ENCODE results near the gene SNTN. TPM values are rescaled to one million over a fixed set of nuclear protein-coding genes. Genes with fewer than 3 reads are reported as not detected.

Gene SNTN
- not detected in 2 replicates for polyA plus RNA-seq (2012; rRNA removed)
- polyA plus RNA-seq (2012; cell fraction: cytosol; rRNA removed): not detected in 2 replicates
- polyA plus RNA-seq (2012; cell fraction: nucleus; rRNA removed): not detected in 2 replicates

GRCh38 chr3:63652066-63652725 lies at the start of gene SNTN:
SNTN (plus strand) TSS chr3:63652675; CDS start chr3:63652688, 13 bp downstream.
- CTCF ChIA-PET: interaction anchor here (1.4 kb wide), 1 partner anchor 167 kb away, joined by 3 read pairs; the partner anchor contains the start of gene C3orf49
- Histone ChIP-seq H3K79me2 (ENCODE audit: insufficient read depth) (no peaks in the 10 kb centered on the region), H3K36me3 (replicated peaks in 1 of 2; ENCODE audit: control insufficient read depth in 1 of 2, insufficient read depth in 2 of 2, low read length in 1 of 2) (no peaks in the 10 kb centered on the region), H3K9me2 (no peaks in the 10 kb centered on the region), H2AFZ (ENCODE audit: low read depth) (no peak within 1 kb of the TSS), H3F3A (replicated peaks; ENCODE audit: insufficient read depth) (no peaks in the 10 kb centered on the region), H3K4me3 (ENCODE audit: low read depth in 2 of 2, low read length in 1 of 2) (no peak within 1 kb of the TSS), H3K4me2 (no peak within 1 kb of the TSS), H4K20me1 (ENCODE audit: insufficient read depth) (no peaks in the 10 kb centered on the region), H3K9me3 (no peaks in the 10 kb centered on the region), H3K9ac (no peak within 1 kb of the TSS), H3K4me1 (ENCODE audit: control insufficient read depth in 1 of 2, insufficient read depth in 2 of 2, low read depth in 1 of 2, low read length in 1 of 2) (no peaks in the 10 kb centered on the region; a peak in 1 of 4 replicates), H3K27ac (ENCODE audit: low read depth in 2 of 2, low read length in 1 of 2) (no peak within 1 kb of the TSS), H3K27me3 (ENCODE audit: insufficient read depth) (no peaks in the 10 kb centered on the region)
- POLR2A ChIA-PET: no interaction called here
- TF ChIP-seq TAF1 (IDR thresholded peaks at IDR 0.05; ENCODE audit: borderline replicate concordance, low read depth, low read length) (no peak), FOSL2 (IDR thresholded peaks at IDR 0.05; ENCODE audit: borderline replicate concordance, low read depth) (no peak), FOXJ3 (CRISPR knock-in tag; IDR thresholded peaks at IDR 0.05) (no peak), SMC3 (IDR thresholded peaks at IDR 0.05; ENCODE audit: low read depth, low read length) (no peak), ELF1 (IDR thresholded peaks at IDR 0.05) (no peak), RAD21 (IDR thresholded peaks at IDR 0.05; ENCODE audit: low read length) (no peak), NRF1 (IDR thresholded peaks at IDR 0.05; ENCODE audit: low read depth, low read length) (no peak), IRF3 (IDR thresholded peaks at IDR 0.05; ENCODE audit: low read depth, low read length) (no peak), YY1 (IDR thresholded peaks at IDR 0.05; ENCODE audit: low read depth) (no peak), EZH2phosphoT487 (IDR thresholded peaks at IDR 0.05; ENCODE audit: borderline replicate concordance, low read depth) (no peak), MEF2A (IDR thresholded peaks at IDR 0.05; ENCODE audit: borderline replicate concordance, low read depth) (no peak), GABPA (IDR thresholded peaks at IDR 0.05; ENCODE audit: low read depth) (no peak), USF2 (IDR thresholded peaks at IDR 0.05; ENCODE audit: borderline replicate concordance, low read depth, low read length) (no peak), PBX3 (IDR thresholded peaks at IDR 0.05) (no peak), RCOR1 (IDR thresholded peaks at IDR 0.05; ENCODE audit: low read length) (no peak), CTCF (IDR thresholded peaks at IDR 0.05) (no peak), TEAD4 (IDR thresholded peaks at IDR 0.05; ENCODE audit: borderline replicate concordance, insufficient read depth) (no peak)
- TF ChIP-seq, protein P1, sequence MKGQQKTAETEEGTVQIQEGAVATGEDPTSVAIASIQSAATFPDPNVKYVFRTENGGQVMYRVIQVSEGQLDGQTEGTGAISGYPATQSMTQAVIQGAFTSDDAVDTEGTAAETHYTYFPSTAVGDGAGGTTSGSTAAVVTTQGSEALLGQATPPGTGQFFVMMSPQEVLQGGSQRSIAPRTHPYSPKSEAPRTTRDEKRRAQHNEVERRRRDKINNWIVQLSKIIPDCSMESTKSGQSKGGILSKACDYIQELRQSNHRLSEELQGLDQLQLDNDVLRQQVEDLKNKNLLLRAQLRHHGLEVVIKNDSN (IDR thresholded peaks at IDR 0.05; ENCODE audit: borderline replicate concordance, low read depth): no peak
- DNase-seq: no peak
- 74% methylated on average over 5 of the region's 5 CpGs for WGBS (ENCODE audit: low lambda C conversion rate)

All from SK-N-SH (cell line).